Esophagus muscularis mucosa (tissue), 3 donors: ENCODE measurements around the gene PTPRN2.

Source experiments
- CTCF ChIP-seq, 3 experiments: fragments of 200-600 bp in 2 of 3; fragments of 450-650 bp in 1 of 3; sonication (generic) in 2 of 3; IDR thresholded peaks; one replicate each; pipeline ENCODE4 v1.5.1; 2017 to 2019; ENCODE audit warnings: antibody characterized with exemption in 3 of 3, mild to moderate bottlenecking in 2 of 3, moderate library complexity in 1 of 3
- POLR2AphosphoS5 ChIP-seq, 2 donors: sonication (generic); formaldehyde crosslinking; IDR thresholded peaks; one replicate each; pipeline ENCODE4 v1.6.1; 2017; ENCODE audit warnings: antibody characterized with exemption in 2 of 2

- TF ChIP-seq CTCF (IDR thresholded peaks at IDR 0.05) (no peak), POLR2AphosphoS5 (IDR thresholded peaks at IDR 0.05) (no peak)
Observed at GRCh38 chr7:157569967-157570366, 1017.7 kb downstream of the PTPRN2 start.
